Muscle layer of duodenum (tissue), 2 donors: ENCODE measurements around the gene ZFHX3.

Source experiments
- H3K27ac ChIP-seq: one replicate; pipeline ENCODE4 v1.7.0; 2013; ENCODE audit warnings: mild to moderate bottlenecking, low read length
- H3K27me3 ChIP-seq: one replicate; pipeline ENCODE4 v1.7.0; 2013; ENCODE audit warnings: low read depth, mild to moderate bottlenecking, control low read depth, low read length
- H3K36me3 ChIP-seq, 2 donors: one replicate each; pipeline ENCODE4 v1.7.0; 2013; ENCODE audit warnings: low read length in 2 of 2, control low read depth in 1 of 2, mild to moderate bottlenecking in 1 of 2; ENCODE audit not compliant: insufficient read depth in 2 of 2, control insufficient read depth in 1 of 2
- H3K4me1 ChIP-seq, 2 donors: one replicate each; pipeline ENCODE4 v1.7.0; 2013; ENCODE audit warnings: low read length in 2 of 2, mild to moderate bottlenecking in 2 of 2, control low read depth in 1 of 2, moderate library complexity in 1 of 2; ENCODE audit not compliant: insufficient read depth in 2 of 2, control insufficient read depth in 1 of 2
- H3K4me3 ChIP-seq, 2 donors: one replicate each; pipeline ENCODE4 v1.7.0; 2013; ENCODE audit warnings: low read length in 2 of 2, low read depth in 1 of 2, mild to moderate bottlenecking in 1 of 2
- H3K9me3 ChIP-seq, 2 donors: one replicate each; pipeline ENCODE4 v1.7.0; 2013; ENCODE audit warnings: low read length in 2 of 2, control low read depth in 1 of 2, mild to moderate bottlenecking in 1 of 2; ENCODE audit not compliant: control insufficient read depth in 1 of 2
- donor health status: healthy.

The ZFHX3 gene

DNA sequence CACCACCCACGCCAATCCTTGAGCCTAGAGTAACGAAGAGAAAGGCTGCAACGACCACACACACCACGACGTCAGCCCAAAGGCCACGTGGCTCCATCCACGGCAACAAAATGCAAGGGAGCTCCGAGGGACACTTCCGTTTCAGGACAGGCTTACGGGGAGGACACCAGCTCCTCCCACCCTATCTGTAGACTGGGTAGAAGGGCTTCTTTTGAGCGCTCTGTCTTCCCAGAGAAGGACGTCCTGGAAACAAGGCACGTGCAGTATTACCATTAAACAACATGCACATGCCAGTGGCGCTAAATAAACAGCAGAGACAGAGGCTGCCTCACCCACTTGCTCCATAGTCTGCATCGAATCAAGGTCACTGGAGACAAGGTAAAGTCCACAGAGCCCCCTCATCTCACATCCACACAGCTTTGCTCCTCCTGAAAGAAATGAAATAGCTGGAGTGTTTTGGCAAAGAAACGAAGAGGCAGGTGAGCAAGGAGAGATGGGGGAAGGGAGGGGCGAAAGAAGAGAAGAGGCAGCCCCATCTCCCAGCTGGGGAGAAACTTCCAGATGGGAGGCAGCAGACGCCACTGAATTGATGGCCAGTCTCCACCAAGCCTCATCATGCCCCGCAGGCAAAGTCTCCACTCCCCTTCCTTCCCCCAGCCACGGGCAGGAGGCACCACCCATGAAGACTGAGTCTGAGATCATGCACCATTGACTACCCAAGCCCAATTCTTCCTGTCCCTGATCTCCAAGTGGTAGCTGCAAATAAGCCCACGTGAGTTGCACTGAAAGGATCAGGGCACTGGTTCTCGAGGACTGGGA, 24.0 kb downstream of the ZFHX3 start:
- Histone ChIP-seq H3K4me3 (no peak overlapping the region), H3K9me3 (no peaks in the 10 kb centered on the region), H3K4me1 (peaks cover 7 to 23% of the 10 kb centered on the region in 2 donors), H3K36me3 (no peaks in the 10 kb centered on the region), H3K27ac (no peak overlapping the region), H3K27me3 (no peaks in the 10 kb centered on the region)

DNA sequence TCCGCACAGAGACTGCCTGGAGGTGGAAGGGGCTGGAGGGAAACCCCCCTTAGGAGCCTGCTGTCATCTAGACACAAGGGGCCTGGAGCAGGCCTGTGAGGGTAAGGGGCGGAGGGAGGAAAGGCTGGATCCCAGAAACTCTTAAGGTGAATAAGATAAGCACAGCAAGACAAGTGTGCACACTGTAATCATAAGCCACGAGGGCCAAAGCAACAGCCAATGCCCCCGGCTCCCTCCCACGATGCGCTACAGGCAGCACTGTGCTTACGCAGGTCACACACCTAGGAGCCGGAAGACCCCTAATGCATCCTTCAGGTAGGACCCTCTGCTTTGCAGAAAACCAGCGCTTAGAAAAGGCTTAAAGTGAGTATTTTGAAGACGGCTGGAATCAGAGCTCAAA, 24.6 kb downstream of the ZFHX3 start:
- H3K9me3 ChIP-seq: no peaks in the 10 kb centered on the region
- H3K4me1 ChIP-seq: peaks cover 7 to 23% of the 10 kb centered on the region in 2 donors
- no peak overlapping the region for H3K4me3 ChIP-seq
- no peak overlapping the region for H3K27ac ChIP-seq
- H3K27me3 ChIP-seq: no peaks in the 10 kb centered on the region
- no peaks in the 10 kb centered on the region for H3K36me3 ChIP-seq

DNA sequence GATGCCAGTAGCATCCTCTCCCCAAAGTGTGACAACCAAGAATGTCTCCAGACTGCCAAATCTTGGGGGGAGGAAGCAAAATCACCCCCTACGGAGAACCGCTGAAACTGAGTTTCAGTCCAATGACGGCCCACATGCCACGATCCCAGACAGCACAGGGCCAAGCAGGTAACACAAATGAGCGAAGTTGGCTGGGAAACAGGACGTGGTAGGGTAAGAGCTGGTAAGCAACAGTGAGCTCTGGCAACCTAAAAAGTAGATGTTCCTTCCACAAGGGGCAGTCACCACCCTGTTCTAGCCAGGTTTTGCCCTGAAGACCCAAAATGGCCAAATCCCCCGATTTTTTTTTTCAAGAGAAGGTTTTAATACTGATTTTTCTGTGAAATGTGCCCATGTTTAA, 25.4 kb downstream of the ZFHX3 start:
- no peak overlapping the region for H3K27ac ChIP-seq
- peaks cover 7 to 23% of the 10 kb centered on the region in 2 donors for H3K4me1 ChIP-seq
- no peaks in the 10 kb centered on the region for H3K27me3 ChIP-seq
- no peaks in the 10 kb centered on the region for H3K9me3 ChIP-seq
- H3K36me3 ChIP-seq: no peaks in the 10 kb centered on the region
- H3K4me3 ChIP-seq: no peak overlapping the region

DNA sequence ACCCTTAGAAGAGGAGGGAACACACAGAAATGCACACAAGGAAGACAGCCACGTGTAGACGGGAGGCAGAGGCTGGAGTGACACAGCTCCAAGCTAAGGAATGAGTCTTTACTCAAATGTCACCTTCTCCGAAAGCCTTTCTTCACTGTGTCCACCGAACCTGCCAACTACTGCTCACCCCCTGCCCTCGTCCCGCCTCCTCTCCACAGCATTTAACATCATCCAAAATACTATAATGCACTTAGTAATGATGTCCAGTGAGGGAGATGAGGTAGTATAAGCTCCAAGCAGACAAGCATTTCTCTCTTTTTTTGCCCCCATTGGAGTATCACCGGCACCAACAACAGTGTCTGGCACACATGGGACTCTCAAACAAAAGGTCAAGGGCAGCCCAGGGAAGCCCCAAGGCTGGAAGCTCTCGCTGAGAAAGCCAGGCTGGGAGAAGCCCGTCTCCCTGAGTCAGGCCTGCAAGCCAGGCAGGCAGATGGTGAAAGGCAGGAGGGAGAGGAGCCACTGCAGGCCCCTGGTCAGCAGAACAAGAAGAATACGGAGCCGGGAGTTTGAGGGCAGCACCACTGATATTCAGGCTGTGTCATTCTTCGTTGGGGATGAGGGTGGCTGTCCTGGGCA, 25.9 kb downstream of the ZFHX3 start:
- Histone ChIP-seq H3K36me3 (no peaks in the 10 kb centered on the region), H3K4me3 (no peak overlapping the region), H3K27me3 (no peaks in the 10 kb centered on the region), H3K27ac (no peak overlapping the region), H3K4me1 (peaks cover 7 to 23% of the 10 kb centered on the region in 2 donors), H3K9me3 (no peaks in the 10 kb centered on the region)

DNA sequence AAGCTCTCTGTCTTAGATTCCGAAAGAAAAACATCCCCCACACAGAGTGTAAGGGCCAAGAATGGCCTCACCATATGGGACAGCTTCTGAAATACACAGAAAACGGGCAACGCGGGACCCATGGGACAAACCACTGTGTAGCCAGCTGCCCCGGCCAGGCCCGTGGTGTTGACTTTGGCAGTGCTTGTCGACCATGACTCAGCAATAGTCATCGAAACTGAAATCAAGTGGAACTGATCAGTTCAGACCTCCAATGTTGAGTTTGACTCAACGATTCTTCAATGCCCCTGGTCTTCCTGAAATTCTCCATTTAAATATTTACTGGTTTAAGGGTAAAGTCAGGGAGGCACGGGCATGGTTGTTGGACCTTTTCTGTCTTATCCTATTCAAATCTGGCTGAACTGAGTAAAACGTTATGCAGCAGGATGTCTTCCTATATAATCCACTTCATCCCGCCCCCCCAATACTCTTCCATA, 27.5 kb downstream of the ZFHX3 start:
- peaks cover 7 to 19% of the 10 kb centered on the region in 2 donors for H3K4me1 ChIP-seq

DNA sequence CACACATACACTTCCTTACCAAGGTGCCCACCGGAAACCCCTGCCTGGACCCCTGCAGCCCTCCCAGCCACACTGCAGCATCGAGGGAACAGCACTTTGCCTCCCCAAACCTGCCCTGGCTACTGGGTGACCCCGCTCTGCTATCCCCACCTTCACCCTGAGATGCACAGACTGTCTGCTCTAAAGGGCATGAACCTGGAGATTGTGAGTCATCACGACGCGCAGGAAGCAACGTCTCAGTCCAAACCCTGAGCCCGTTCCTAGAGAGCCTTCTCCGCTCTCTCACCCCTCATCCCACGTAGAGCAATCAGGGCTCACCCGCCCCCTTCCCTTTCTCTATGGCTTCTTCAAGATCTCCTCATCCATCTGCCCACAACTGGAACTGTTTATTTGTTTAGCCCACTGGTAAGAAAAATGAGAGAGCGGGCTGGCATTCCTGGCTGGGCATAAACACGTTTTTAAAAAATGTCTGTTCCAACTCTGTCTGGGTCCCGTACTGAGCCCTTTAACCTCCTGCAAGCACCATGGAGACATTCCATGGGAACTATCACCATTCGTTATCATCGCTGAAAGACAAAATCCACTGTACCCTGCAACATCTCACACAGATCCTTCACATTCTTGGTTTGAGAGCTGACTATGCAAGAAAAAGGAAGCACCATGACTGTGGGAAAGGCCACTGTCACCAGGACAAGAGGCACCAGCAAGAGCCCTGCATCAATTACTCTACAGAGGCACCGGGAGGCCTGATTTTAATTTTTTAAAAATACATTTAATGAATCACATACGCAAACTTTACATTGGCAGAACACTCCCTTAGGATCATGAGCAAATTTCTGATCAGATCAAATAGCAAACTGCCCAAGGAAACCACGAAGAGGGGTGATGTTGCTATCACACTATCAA, 28.2 kb downstream of the ZFHX3 start:
- Histone ChIP-seq H3K4me3 (no peak overlapping the region), H3K9me3 (no peaks in the 10 kb centered on the region), H3K4me1 (peaks cover 5 to 19% of the 10 kb centered on the region in 2 donors), H3K27me3 (no peaks in the 10 kb centered on the region), H3K27ac (no peak overlapping the region), H3K36me3 (no peaks in the 10 kb centered on the region)

More for the DNA sequence above, 27.5 kb downstream of the ZFHX3 start:
- H3K27ac ChIP-seq: no peak overlapping the region
- H3K4me3 ChIP-seq: no peak overlapping the region
- no peaks in the 10 kb centered on the region for H3K36me3 ChIP-seq
- no peaks in the 10 kb centered on the region for H3K9me3 ChIP-seq
- no peaks in the 10 kb centered on the region for H3K27me3 ChIP-seq

DNA sequence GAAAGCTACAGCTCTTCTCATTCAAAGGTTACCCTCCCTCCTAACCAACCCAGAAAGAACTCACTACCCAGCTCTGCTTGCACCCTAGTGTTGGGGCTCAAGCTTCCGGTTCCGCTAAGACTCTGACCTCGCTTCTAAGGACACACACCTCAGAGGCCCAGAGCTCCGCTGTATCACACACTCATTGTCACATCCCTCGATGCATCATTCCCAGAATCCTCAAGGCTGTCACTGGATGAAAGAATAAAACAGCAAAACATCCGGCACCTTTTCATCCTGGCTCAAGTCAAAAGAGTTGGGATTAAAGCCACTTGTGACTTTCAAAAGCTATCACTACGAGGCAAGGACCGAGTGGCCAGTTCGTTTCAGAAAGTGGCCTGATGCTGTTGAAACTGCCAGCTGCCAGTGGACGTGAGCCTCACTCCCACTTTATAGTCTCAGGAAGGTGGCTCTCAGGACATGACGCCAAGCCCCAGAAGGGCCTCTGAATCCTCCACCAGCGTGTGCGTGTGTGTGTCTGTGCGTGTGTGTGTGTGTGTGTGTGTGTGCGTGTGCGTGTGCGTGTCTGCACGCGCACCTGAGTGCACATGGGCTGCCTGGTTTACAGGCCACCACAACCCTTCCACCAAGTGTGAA, 29.0 kb downstream of the ZFHX3 start:
- Histone ChIP-seq H3K4me1 (peaks cover 0 to 19% of the 10 kb centered on the region in 2 donors), H3K4me3 (no peak overlapping the region)

DNA sequence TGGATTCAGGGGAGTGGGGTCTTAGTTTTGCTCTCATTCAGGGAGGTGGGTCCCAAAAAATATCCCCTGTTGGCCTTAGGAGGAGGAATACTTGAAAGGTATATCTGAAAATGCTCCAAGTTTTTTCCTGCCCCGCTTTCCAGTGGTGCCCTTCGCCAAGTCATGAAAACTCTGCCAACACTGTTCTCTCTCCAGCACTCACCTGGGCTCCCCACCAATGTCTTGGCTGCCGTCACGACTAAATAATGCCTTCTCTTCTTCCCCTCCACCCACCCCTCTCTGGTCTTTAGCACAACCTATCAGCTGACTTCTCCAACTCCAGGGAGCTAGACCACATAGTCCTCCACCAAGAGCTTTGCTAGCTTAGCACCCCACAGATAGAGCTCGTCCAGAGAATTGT, 30.6 kb downstream of the ZFHX3 start:
- no peak overlapping the region for H3K27ac ChIP-seq
- no peaks in the 10 kb centered on the region for H3K9me3 ChIP-seq
- no peaks in the 10 kb centered on the region for H3K27me3 ChIP-seq
- H3K4me3 ChIP-seq: no peak overlapping the region
- H3K4me1 ChIP-seq: peaks cover 0 to 13% of the 10 kb centered on the region in 2 donors
- H3K36me3 ChIP-seq: no peaks in the 10 kb centered on the region

More for the DNA sequence above, 29.0 kb downstream of the ZFHX3 start:
- H3K36me3 ChIP-seq: no peaks in the 10 kb centered on the region
- no peak overlapping the region for H3K27ac ChIP-seq
- H3K9me3 ChIP-seq: no peaks in the 10 kb centered on the region
- H3K27me3 ChIP-seq: no peaks in the 10 kb centered on the region

DNA sequence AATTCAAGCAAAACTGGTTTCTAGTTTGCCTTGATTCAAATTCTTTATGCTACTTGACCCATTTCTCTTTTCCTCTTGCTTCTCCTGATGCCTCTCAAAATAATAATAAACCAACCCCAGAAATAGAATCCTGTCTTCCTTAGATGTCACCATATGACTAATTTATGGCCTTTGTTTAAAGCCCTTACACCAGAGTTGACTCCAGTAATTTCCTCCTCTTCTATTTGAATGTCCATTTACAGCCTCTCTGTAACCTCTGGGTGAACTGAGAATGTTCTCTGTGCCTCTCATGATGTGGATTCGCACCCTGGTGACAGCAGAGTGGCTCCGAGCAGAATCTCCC, 31.5 kb downstream of the ZFHX3 start:
- H3K4me3 ChIP-seq: no peak overlapping the region
- H3K36me3 ChIP-seq: no peaks in the 10 kb centered on the region
- H3K9me3 ChIP-seq: no peaks in the 10 kb centered on the region
- no peaks in the 10 kb centered on the region for H3K27me3 ChIP-seq
- H3K4me1 ChIP-seq: peaks cover 0 to 11% of the 10 kb centered on the region in 2 donors
- H3K27ac ChIP-seq: no peak overlapping the region

DNA sequence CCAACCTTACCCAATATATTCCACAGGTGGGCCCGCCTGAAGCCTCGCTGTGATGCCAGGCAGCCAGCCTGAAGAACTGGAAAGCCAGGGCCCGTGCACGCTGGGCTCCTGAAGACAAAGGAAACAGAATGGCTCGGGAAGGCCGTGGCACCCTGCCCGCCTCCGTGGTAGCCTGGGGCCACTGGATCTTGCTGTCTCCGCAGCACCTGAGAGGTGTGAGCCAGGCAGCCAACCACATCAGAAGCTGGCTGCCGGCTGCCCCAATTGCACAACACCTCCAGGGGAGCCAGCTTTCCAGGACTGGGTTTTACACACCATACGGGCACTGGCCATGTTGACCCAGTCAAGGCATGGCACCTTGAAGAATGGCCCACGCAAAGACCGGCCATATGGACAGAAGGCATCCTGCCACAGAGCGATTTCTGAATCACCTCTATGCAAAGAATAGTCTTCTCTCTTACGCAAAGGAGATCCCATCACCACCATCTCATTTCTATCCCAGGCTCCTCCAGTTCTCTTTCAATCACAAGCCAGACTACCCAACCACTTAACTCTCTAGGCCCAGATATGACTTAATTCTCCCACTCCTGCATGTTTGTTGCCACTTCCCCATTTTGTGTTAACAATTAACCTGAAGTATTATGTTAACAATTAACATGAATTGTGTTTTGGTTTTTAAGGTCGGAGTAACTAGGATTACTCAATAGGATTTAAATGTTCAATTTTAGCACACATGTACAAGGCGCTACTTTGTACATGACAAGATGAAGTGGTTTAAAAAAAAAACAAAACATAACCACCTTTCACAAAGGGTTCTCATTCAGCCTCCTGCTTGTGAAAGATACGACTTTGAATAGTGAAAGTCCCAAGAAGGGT, 32.1 kb downstream of the ZFHX3 start:
- no peaks in the 10 kb centered on the region for H3K27me3 ChIP-seq
- peaks cover 0 to 11% of the 10 kb centered on the region in 2 donors for H3K4me1 ChIP-seq
- no peaks in the 10 kb centered on the region for H3K36me3 ChIP-seq
- H3K4me3 ChIP-seq: no peak overlapping the region
- H3K27ac ChIP-seq: no peak overlapping the region
- H3K9me3 ChIP-seq: no peaks in the 10 kb centered on the region
